ENCODE measurements around the gene FAM229A.
A peak's percentile ranks its signal among the peaks of the same experiment; 100 is the strongest.

Gene FAM229A

GRCh38 chr1:32346532-32347157, 15.6 kb downstream of the FAM229A start:
- no peak for DNase-seq

- no peak for DNase-seq
Measured at GRCh38 chr1:32345289-32345827, 16.9 kb downstream of the FAM229A start.

- DNase-seq: no peak
Measured at GRCh38 chr1:32342704-32343103, 19.6 kb downstream of the FAM229A start.

GRCh38 chr1:32341971-32342370, 20.3 kb downstream of the FAM229A start:
- no peak for DNase-seq

GRCh38 chr1:32341186-32341757, 21.0 kb downstream of the FAM229A start:
- DNase-seq: no peak

- no peak for DNase-seq
Measured at GRCh38 chr1:32339363-32339978, 22.8 kb downstream of the FAM229A start.

- DNase-seq: no peak
Measured at GRCh38 chr1:32338637-32339145, 23.6 kb downstream of the FAM229A start.

GRCh38 chr1:32337855-32338636, 24.2 kb downstream of the FAM229A start:
- no peak for DNase-seq

GRCh38 chr1:32336963-32337675, 25.2 kb downstream of the FAM229A start:
- DNase-seq: no peak

GRCh38 chr1:32336591-32336932, 25.7 kb downstream of the FAM229A start:
- DNase-seq: no peak

- DNase-seq: peak; percentile 31
Measured at GRCh38 chr1:32335790-32336590, 26.3 kb downstream of the FAM229A start, which contains the start of gene MARCKSL1. MARCKSL1 (minus strand) TSS chr1:32336233; CDS start chr1:32336033, 200 bp downstream.

GRCh38 chr1:32335535-32335789, 26.8 kb downstream of the FAM229A start:
- no peak for DNase-seq

- no peak for DNase-seq
Measured at GRCh38 chr1:32334864-32335534, 27.3 kb downstream of the FAM229A start.

- no peak for DNase-seq
Measured at GRCh38 chr1:32334274-32334861, 27.9 kb downstream of the FAM229A start.

GRCh38 chr1:32333251-32333963, 28.9 kb downstream of the FAM229A start:
- no peak for DNase-seq

- no peak for DNase-seq
Measured at GRCh38 chr1:32332290-32333079, 29.8 kb downstream of the FAM229A start.

- DNase-seq: no peak
Measured at GRCh38 chr1:32331549-32331948, 30.7 kb downstream of the FAM229A start.

GRCh38 chr1:32330558-32331151, 31.6 kb downstream of the FAM229A start:
- no peak for DNase-seq

GRCh38 chr1:32329931-32330466, 32.3 kb downstream of the FAM229A start:
- no peak for DNase-seq

Measured in NCI-H2081 treated with DMSO at 0.1 percent for 48 hours (cell line).